ENCODE data around the gene MRPL45.

MRPL45 gene

GRCh38 chr17:38326996-38327792 is 30.2 kb downstream of the MRPL45 start:
- DNase-seq, result no peak

GRCh38 chr17:38327936-38328335 is 31.0 kb downstream of the MRPL45 start:
- no peak for DNase-seq

- DNase-seq, result no peak
Measured at GRCh38 chr17:38328620-38329019, 31.7 kb downstream of the MRPL45 start.

- DNase-seq, result no peak
Measured at GRCh38 chr17:38329284-38329683, 32.3 kb downstream of the MRPL45 start.

- no peak for DNase-seq
Measured at GRCh38 chr17:38329808-38330730, 33.1 kb downstream of the MRPL45 start.

- DNase-seq, result no peak
Measured at GRCh38 chr17:38330941-38331411, 34.0 kb downstream of the MRPL45 start.

GRCh38 chr17:38332735-38333134 is 35.8 kb downstream of the MRPL45 start:
- no peak for DNase-seq

- DNase-seq, result no peak
Measured at GRCh38 chr17:38333635-38334295, 36.8 kb downstream of the MRPL45 start.

- no peak for DNase-seq
Measured at GRCh38 chr17:38334480-38335364, 37.8 kb downstream of the MRPL45 start.

GRCh38 chr17:38336838-38337237 is 39.9 kb downstream of the MRPL45 start:
- no peak for DNase-seq

- DNase-seq, result no peak
Measured at GRCh38 chr17:38338053-38338452, 41.1 kb downstream of the MRPL45 start.

- DNase-seq, result no peak
Measured at GRCh38 chr17:38338535-38338934, 41.6 kb downstream of the MRPL45 start.

- no peak for DNase-seq
Measured at GRCh38 chr17:38339891-38340290, 42.9 kb downstream of the MRPL45 start.

GRCh38 chr17:38341035-38341721 is 44.2 kb downstream of the MRPL45 start:
- DNase-seq, result peak; percentile 50

- no peak for DNase-seq
Measured at GRCh38 chr17:38342886-38343607, 46.1 kb downstream of the MRPL45 start.

- peak; percentile 45 for DNase-seq
Measured at GRCh38 chr17:38343608-38344419, 46.8 kb downstream of the MRPL45 start, which contains the start of gene GPR179. TSS of gene GPR179 (minus strand) at chr17:38343956. CDS start at chr17:38343789, 167 bp downstream.

GRCh38 chr17:38344420-38344745 is 47.4 kb downstream of the MRPL45 start:
- DNase-seq, result no peak

- no peak for DNase-seq
Measured at GRCh38 chr17:38345743-38346142, 48.8 kb downstream of the MRPL45 start.

- DNase-seq, result peak; percentile 68
Measured at GRCh38 chr17:38349097-38349730, 52.2 kb downstream of the MRPL45 start.

All from NCI-H2171 (cell line).